GM18861 (cell line): ENCODE measurements around the gene TMEM132A.

Experiments used
- ATAC-seq: cut with Tn5 transposase; IDR thresholded peaks from one replicate; pipeline ENCODE4 v1.9.1; 2021; ENCODE audit not compliant: unreplicated experiment

TMEM132A gene

DNA sequence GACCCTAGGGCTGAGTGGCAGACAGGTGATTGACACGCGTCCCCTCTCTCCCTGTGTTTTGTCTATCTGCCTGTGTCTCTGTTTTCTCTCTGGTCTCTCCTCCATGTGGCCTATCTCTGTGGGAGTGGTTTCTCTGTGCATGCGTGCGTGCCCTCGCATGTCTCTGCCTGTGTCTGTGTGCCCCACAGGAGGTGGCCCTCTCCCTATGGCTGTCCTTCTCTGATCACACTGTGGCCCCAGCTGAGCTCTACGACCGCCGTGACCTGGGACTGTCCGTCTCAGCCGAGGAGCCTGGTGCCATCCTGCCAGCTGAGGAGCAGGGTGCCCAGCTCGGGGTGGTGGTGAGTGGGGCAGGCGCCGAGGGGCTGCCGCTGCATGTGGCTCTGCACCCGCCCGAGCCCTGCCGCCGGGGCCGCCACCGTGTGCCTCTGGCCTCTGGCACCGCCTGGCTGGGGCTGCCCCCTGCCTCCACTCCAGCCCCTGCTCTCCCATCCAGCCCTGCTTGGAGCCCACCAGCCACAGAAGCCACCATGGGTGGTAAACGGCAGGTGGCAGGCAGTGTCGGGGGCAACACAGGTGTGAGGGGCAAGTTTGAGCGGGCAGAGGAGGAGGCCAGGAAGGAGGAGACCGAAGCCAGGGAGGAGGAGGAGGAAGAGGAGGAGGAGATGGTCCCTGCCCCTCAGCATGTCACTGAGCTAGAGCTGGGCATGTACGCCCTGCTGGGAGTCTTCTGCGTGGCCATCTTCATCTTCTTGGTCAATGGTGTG is 11.6 kb downstream of the TMEM132A start:
- no peak for ATAC-seq

DNA sequence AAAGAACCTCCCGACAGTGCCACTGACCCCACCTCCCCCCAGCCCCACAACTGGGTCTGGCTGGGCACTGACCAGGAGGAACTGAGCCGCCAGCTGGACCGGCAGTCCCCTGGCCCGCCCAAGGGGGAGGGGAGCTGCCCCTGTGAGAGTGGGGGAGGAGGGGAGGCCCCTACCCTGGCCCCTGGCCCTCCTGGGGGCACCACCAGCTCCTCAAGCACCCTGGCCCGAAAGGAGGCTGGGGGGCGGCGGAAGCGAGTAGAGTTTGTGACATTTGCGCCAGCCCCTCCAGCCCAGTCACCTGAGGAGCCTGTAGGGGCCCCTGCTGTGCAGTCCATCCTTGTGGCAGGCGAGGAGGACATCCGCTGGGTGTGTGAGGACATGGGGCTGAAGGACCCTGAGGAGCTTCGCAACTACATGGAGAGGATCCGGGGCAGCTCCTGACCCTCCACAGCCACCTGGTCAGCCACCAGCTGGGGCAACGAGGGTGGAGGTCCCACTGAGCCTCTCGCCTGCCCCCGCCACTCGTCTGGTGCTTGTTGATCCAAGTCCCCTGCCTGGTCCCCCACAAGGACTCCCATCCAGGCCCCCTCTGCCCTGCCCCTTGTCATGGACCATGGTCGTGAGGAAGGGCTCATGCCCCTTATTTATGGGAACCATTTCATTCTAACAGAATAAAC is 12.3 kb downstream of the TMEM132A start:
- ATAC-seq, result no peak

DNA sequence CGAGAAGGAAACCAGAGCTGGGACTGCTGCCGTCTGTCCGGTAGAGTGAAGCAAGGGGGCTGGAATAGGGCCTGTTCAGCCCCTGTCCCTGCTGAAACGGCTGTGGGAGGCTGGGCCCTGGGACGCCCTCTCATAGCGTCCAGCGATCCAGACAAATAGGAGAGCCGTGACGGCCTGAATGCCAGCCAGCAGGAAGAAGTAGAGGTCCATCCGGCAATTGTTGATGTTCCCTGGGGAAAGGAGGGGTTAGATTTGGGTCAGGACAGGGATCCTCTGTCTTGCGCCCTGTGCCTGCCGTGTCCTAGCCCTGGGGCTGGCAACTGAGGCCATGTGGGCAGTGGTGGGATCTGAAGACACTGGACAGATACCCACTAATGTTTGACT is 12.9 kb downstream of the TMEM132A start:
- ATAC-seq, result no peak

DNA sequence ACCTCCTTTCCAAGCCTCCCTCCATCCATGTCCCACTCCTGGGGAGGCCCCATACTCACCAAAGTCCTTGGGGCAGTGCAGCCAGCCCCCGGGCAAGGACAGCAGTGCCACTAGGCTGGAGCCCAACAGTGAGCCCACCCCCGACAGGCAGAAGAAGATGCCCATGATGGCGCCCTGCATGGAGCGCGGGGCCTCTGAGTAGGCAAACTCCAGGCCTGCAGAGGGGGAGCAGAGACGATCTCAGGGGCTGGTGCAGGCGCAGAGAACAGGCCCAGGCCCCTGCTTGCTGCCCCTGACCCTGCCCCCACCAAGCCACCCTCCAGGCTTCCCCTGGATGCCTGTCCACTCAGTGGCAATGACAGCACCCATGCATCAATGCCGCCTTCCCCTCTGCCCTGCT is 13.6 kb downstream of the TMEM132A start:
- no peak for ATAC-seq

DNA sequence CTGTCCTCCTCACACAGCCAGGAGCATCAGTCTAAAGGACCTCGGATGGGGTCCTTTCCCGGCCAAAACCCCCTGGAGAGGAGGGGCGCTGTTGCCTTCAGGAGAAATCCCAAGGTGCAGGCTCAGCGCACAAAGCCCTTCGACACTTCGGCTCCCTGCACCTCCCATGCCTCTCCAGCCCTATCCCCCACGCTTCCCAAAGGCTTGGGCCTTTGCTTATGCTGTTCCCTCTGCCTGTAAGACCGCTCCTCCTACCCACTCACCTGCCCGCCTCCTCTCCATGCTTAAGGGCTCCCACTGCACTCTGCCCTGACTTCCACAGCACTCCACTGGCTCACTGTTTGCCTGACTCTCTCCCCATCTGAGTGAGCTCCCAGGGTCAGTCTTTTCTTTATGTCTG is 14.2 kb downstream of the TMEM132A start:
- ATAC-seq, result no peak

DNA sequence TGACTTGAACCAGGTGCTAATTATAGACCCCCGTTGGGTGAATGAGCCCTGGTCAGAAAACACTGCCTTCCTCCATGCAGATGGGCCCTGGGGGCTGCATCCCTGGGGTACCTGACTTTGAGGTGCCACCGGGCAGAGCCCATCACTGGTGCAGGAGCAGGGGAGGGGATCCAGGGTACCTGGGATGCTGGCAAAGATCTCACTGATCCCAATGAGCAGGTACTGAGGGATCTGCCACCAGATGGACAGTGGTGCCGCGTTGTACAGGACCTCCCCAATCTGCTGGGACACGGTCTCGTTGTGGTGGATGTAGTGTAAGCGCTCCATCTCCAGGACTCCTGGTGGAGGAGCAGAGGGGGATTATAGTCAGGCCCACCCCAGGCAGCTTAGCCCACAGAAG is 15.0 kb downstream of the TMEM132A start:
- ATAC-seq, result no peak

DNA sequence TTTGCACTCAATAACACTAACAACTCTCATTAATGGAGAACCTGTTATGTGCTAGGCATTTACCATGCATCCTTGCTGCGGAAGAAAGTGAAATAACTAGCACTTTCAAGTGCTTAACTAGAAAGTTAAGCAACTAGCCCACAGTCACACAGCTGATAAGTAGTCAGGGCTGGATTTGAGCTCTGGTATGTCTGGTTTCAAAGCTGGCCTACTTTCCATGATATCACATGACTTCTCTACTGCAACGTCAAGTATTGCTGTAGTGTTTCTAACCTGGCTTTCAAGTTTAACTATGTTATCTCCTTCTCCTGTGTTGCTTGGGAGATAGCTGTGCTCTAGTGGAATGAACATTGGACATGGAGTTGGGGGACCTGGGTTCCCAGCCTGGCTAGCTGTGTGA is 15.6 kb downstream of the TMEM132A start:
- ATAC-seq, result no peak

DNA sequence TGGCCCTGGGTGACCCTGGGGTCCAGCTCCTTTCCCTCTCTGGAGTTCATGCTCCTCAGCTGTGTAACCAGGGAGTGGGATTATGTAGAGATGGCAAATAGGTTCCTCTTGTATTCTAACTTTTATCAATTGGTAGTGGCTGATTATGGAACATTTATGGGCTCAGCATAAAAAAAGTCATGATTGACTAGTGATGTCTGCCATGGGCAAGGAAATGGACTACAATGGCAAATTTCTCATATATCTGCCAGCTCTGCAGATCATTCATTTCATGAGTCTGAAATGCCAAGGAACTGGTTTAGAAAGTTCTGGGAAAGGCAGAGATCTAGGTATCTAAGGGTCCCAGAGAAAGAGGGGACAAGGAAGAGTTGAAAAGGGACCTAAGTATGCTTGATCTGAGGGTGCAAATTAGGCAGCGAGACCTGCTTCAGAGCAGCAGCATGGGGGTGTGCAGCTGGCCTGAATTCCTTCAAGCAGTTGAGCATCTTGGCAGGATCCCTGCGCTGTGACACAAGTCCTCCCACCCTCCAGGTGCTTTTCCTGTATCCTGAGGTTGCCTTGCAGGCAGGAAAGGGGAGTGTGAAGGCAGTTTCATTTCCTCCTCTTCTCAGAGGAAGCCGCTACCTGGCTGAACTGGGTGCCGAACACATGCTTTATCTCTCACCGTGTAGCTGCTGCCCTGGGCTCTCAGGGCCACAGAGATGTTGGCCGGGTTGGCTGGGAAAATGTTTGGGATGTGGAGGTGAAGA is 17.3 kb downstream of the TMEM132A start:
- ATAC-seq, result no peak

DNA sequence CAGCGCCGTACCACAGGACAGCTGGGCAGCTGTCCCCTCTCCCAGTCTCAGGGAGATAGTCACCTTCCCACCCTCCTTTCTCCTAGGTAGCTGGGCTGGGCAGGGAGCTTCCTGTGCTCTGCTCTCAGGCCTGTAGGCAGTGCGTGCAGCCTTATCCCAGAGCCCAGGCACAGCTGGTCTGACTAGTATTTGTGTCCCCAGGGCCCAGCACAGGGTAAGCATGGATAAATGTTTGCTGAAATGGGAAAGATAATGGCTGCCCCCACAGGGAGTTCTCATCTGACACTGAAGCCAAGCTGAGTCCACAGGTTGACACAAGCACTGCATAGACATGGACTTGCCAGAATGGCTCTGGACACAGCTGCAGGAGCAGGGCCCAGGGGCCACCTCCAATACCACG is 18.0 kb downstream of the TMEM132A start:
- no peak for ATAC-seq

DNA sequence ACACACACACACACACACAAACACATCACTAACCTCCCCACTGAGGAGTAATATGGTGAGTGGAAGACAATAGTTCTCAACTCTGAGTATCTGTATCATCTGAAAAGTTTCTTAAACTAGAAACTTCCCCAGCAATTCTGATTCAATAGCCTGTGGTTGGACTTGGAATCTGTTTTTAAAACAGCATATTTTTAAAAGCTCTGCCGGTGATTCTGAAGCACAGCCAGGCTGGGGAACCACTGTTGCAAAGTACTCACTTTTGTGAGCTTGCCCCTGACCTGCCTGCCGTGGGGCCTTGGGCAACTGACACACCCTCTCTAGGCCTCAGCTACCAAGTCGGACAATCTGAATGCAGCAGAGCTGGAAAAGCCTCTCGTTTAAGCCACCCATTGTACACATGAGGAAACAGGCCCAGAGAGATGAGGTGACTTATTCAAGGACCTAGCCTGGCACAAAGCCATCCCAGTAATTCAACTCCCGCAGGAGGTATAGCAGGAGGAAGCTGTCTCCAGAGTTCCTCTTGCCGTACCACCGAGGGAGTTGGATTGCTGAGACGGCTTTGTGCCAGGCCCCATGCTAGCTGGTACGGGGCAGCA is 18.8 kb downstream of the TMEM132A start:
- ATAC-seq, result no peak

DNA sequence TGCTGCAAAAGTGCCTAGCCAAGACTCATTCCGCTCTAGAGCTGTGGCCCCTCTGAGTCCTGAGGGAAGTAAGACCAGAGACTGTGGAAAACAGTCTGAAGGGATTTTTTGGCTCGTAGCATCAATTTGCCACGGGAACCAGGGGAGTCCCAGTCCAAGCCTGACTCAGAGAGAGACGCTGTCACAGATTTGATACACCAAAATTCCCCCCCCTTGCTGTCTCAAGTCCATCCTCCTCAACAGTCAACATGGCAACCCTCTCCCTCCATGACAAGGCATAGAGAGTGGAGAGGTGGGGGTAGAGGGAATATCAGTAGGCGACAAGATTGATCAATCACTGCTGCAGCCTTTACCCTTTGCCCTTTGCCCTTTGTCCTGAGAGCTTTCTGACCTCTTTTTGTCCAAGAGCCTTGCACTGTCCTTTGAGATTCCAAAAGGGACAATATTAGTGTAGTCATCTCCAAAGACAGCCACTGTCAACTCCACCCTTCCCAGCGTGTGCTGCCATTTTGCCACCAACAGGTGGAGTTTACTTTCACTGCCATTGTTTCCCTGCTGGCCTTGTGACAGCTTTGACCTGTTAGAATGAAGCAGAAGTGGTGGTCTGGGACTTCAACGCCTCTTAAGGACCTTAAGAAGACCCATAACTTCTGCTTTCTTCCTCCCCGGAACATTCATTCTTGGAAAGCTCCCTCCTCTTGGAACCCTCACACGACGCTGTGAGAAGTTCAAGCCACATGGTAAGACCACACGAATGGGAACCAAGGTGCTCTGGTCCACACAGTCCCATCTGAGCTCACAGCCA is 20.4 kb downstream of the TMEM132A start:
- no peak for ATAC-seq

DNA sequence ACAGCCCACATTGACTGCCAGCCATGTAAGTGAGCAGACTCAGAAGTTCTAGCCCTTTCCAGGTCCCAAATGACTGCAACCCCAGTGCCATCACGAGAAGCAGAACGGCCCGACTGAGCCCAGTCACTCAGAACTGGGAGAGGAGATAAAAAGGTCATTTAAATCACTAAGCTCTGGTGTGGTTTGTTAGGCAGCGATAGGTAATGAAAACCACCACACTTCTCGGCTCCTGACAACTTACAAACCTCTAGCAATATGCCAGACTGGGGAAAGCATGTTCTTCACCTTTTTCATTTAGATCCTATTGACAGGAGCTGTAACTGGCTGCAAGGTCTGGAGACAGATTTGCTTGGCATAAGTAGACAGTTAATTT is 21.0 kb downstream of the TMEM132A start:
- ATAC-seq, result no peak

DNA sequence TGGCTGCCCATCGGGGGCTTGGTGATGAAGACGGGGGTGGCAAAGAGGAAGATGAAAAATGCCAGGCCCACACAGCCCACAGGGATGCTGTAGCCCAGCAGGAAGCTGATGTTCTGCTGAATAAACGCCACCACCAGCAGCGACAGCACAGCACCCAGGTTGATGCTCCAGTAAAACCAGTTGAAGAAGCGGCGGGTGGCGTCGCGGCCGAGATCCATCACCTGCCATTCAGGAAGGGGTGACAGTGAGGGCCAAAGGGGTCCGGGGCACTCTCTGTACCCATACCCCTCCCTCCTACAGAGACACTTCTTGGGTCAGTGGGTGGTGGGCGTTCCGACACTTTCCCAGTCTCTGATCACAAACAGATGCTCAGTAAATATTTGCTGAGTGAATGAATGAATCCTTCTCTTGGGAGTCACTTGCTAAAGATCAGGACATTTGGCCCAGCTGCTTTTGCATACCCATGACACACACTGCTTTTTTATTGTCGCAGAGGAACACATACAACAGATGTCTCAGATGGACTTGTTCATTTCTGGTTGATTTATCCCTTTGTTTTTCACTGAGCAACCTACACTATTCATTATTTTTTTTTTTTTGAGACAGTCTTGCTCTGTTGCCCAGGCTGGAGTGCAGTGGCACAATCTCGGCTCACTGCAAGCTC is 22.5 kb downstream of the TMEM132A start:
- no peak for ATAC-seq

DNA sequence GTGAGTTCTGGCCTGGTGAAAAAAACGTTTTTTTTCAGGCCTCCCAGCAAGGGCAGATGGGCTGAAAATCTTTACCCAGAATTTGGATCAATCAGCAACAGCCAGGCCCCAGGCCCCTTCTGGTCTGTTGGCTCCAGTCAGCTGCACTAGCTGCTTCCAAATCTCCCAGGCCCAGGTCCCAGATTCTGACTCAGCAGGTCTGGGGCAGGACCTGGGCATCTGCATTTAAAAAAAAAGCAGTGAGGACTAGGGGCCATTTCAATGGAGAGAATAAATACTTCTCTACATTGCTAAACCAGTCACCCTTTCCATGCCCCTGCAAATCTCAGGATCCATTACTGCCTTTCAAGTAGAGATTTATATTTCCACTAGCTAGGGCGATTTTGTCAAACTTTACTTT is 23.4 kb downstream of the TMEM132A start:
- no peak for ATAC-seq

DNA sequence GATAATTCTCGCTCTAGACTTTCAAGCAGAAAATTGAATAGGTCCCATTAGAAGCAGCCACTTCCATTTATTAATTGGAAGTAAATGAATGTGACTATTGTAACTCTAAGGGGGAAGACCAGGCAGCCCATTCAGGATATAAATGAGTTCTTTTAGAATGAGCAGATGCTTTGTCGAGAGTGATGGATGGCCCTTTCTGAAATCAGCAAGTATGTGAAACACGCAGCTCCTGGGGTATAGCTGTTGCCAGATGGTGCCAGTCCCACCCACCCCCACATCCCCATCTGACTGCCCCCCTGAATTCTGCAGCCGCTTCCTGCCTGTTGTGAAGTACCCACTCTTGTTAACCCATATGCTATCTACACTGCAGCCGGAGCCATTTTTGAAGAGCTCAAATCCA is 24.0 kb downstream of the TMEM132A start:
- no peak for ATAC-seq

DNA sequence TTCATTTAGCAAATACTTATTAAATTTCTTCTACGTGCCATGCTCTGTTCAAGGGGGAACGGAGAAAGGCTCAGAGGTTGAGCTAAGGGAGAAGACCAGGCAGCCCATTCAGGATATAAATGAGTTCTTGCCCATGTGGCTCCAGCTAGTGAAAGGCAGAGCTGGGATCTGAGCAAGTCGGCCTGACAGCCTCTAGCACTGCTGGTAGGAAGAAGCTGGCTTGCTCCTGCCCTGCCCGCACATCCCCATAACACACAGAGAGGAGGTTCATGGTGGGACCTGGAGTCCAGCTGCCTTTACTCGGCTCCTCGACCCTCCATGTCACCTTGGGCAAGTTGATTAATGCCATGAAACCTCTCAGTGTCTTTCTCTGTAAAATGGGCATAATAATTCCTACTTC is 25.8 kb downstream of the TMEM132A start:
- ATAC-seq, result no peak

DNA sequence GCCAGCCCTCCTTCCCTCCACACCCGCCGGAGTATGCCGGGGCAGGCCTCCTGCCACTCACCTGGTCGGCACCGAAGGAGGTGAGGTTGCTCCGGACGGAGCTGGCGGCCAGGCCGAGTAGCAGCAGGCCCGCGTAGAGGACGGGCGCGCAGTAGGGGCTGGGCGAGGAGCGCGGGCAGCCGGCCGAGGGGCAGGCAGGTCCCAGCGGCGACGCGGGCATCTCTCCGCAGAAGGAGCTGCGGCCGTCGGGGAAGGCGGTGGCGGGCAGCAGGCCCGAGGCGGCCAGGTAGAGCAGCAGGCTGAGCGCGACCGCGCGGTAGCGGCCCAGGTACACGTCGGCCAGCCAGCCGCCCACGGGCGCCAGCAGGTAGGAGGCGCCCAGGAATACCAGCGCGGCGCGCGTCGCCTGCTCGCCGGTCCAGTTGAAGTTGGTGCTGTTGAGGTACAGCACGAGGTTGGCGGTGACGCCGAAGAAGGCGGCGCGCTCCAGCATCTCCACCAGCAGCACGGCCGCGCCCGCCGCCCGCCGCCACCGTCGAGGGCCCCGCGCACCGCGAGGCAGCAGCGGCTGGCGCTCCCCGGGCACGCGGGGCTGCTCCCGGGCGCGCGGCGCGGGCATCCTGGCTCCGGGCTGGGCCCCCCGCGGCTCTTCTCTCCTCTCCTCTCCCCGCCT is 26.8 kb downstream of the TMEM132A start:
- ATAC-seq, result no peak

DNA sequence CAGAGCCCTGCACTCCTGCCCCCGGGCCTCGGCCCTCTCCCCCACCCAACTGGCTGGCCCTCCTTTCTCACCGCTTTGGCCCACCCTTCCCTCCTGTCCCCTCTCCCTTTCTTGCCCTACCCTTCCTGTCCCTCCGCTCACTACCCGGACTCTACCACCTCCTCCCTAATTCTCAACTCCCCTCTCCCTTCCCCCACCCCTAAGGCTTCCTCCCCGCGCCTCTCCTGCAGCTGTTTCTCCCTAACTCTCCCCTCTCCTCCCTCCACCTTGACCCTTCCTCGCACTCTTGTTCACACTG is 27.3 kb downstream of the TMEM132A start:
- ATAC-seq, result no peak

DNA sequence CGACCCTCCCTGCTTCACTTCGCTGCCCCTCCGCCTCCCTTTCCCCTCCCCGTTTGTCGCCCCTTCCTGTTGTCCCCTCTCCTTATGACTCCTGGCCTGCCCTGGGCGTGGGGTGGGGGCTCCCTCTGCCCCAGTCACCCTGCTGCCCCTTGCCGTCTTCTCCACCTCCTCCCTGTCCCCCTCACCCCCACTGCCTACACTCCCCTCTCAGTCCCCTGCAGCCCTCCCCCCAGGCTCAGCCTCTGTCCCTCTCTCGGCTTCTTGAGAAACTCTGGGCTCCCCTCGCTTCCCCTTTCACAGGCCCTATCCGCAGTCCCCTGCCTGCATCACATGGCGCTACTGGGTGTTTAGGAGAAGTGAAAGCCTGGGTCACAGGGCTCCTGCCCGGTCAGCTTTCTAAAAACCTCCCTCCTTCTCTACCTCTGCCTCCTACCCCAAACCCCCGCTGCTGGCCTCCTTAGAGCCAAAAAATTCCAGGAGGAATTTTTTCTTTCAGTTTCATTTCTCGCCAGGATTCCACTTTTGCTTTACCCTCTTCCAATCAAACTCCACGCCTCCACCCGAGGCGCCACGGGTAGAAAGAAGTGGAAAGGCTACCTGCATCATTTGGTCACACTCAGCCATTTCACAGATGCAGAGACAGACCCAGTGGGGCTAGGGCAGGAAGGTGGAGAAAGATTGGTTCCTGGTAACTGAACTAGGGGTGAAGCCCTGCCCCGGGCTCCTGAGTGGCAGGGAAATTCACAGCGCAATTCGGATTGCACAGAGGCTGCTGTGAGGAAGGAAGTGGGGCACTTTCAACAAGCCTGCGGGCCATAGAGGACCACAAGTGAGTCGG is 27.9 kb downstream of the TMEM132A start, which contains the start of gene SLC15A3:
Gene SLC15A3 (minus strand): TSS at position 273 of the 838 bp plus-strand sequence. CDS start 625 bp downstream, outside the sequence.
- ATAC-seq, result peak; percentile 76
